Measurements from ENCODE around the gene AKAP3.

AKAP3 gene

DNA sequence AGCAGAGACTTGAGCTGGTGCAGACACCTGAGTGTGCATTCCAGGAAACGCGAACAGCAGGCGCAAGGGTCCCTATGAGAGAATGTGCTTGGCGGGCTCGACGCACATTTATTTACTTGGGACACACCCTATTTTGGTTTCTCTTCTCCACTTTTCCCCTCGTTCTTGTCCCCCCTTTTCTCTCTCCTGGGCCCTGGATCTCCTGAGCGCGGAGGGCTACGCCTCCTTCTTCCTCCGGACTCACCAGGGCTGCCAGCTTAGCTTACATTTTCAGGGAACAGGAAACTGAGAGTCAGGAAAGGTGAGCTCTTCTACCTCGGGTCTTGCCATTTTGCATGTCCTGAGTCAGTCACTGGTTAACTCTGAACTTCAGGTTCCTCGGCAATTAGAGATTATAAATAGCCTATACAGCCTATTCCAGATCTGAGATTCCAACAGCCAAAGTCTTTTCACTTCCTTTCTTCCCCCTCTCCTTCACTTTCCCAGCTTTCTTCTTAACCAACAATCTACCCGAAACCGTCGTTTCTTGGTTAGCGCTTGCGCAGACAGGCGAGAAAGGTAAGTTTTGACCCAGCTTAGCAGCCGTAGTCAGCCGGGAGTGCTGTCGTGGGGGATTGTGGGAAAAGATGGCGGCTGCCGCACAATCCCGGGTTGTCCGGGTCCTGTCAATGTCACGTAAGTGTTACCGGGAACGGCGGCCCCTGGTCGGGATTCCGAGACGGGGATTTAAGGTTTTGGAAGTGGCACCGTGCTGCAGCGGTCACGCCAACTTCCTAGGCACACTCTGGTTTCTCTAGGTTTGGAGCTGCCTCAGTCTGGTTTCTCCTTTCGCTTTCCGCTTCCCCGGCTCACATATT, at the start of gene AKAP3, which contains the start of gene NDUFA9:
Gene AKAP3, minus strand, starts transcription at position 551 of the 857 bp plus-strand sequence. CDS start 10,855 bp downstream, outside the sequence.
Gene NDUFA9, plus strand, starts transcription at position 614 of the 857 bp plus-strand sequence. Its CDS starts 13 bp downstream, at position 627.
- peak; percentile 89 for DNase-seq

DNA sequence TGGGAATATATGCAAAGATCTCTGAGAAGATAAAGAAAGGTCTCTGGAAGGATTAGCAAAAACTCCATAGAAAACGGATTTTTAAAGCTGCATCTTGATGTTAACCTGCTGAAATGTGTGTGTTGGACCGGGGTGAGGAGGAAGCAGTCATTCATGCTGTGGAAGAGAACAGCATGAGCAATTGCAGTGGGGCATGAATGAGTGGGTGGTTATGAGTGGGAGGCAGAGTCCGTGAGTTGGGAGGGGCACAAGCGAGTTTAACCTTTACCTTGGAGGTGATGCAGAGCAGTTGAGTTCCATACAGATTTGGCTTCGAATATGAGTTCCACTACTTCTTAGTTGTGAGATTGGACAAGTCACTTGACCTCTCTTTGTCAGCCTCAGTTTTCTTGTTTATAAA, 41.9 kb upstream of the AKAP3 start:
- no peak for DNase-seq

GRCh38 chr12:4685317-4685716, 36.5 kb upstream of the AKAP3 start:
- no peak for DNase-seq

GRCh38 chr12:4681732-4682131, 32.9 kb upstream of the AKAP3 start:
- no peak for DNase-seq

GRCh38 chr12:4679711-4680110, 30.9 kb upstream of the AKAP3 start:
- DNase-seq, result no peak

DNA sequence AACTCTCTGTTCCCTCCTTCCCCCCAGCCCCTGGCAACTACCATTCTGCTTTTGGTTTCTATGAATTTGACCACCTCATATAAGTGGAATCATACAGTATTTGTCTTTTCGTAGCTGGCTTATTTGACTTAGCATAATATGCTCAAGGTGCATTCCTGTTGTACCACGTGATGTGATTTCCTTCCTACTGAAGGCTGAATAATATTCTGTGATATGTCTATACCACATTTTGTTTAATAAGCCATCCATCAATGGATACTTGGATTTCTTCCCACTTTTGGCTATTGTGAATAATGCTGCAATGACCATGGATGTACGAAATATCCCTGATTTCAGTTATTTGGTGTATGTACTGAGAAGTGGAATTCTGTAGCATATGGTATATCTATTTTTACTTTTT, 16.4 kb upstream of the AKAP3 start:
- no peak for DNase-seq

GRCh38 chr12:4663971-4664505, 15.2 kb upstream of the AKAP3 start:
- no peak for DNase-seq

- no peak for DNase-seq
Measured at GRCh38 chr12:4653691-4654090, 4.8 kb upstream of the AKAP3 start.

DNA sequence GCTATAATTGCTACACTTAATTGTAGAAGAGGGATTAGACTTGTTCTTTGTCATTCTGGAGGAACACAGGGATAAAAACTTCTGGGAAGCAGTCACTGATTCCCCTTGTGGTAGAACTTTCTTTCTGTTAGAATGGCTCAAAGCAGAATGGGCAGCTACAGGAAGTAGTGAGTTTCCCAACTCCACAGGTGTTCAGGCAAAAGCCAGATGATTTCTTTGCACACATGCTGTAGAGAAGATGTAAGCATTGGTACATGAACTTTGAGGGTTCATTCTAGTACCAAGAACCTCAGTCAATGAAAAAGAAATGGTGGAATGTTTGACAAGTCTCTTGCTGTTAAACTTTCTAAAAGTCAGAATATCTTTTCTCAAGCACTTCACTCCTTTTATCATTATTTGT, 4.4 kb upstream of the AKAP3 start:
- DNase-seq, result no peak

DNA sequence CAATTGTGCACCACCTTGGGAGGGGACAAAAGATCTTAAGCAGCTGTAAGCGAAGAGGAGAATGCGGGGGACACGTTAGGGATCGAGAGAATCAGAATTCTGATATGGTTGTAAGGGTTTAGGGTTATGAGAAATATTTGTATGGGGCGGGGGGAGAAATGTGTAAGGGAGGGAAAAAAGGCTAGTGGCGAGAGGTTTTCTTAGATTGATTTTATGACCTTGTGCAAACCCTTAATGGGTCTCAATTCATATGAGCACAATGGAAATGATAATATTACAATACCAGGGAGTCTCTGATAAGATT, 459 bp upstream of the AKAP3 start:
- DNase-seq, result no peak

- no peak for DNase-seq
Measured at GRCh38 chr12:4648104-4648500, 749 bp downstream of the AKAP3 start.

- DNase-seq, result no peak
Measured at GRCh38 chr12:4645023-4645422, 3.8 kb downstream of the AKAP3 start.

DNA sequence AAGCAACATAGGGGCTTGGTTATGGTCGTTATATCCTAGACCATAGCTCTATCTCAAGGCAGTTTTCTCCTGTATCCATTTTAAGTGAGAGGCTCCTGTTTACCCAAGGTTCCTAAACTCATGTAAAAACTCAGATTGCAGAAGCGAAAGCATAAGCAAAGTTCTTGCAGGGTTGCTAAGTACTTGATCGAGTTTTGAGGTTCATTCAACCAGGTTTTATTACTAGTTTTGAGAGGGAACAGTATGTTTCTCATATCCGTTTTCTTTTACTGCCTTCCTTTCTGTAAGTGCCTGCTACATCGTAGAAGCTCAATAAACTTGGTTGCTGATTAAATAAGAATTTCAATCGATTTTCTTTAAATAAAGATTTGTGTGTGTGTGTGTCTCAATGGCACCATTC, 5.1 kb downstream of the AKAP3 start:
- DNase-seq, result no peak

DNA sequence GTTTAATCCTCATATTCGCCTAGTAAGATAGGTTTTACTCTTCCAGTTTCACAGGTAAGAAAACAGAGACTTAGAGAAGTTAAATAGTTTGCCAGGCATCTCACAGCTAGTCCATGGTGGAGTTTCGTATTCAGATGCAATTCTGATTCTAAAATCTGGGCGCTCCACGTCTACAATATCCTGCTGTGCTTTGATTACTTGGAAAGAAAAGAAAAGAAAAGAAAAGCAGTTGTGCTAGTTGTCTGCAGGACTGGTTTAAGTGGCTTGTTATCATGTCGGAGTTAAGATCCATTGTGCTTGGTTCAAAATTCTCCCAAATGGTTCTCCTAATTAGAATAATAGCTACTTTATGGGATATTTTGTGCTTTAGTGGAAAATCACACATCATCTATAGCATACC, 18.6 kb downstream of the AKAP3 start:
- DNase-seq, result no peak

- no peak for DNase-seq
Measured at GRCh38 chr12:4628406-4628805, 20.4 kb downstream of the AKAP3 start.

DNA sequence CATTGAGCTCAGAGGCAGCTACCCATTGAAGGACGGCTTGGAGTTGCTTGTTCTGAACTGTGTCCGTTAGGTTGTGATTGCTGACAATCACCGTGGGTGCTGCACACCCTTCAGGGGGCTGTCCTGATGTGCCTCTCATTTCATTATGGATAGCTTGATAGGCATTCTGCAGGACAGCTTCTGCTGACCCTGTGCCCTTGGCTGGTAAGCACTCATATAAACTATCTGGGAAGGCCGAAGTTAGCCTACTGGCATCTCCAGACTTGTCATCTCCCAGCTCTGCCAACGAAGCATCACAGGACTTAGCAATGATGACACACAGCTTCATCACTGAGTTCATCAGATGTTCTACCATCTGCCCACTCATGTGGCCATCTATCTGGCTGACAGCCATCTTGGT, 22.3 kb downstream of the AKAP3 start:
- DNase-seq, result no peak

- no peak for DNase-seq
Measured at GRCh38 chr12:4621511-4621910, 27.3 kb downstream of the AKAP3 start.

DNA sequence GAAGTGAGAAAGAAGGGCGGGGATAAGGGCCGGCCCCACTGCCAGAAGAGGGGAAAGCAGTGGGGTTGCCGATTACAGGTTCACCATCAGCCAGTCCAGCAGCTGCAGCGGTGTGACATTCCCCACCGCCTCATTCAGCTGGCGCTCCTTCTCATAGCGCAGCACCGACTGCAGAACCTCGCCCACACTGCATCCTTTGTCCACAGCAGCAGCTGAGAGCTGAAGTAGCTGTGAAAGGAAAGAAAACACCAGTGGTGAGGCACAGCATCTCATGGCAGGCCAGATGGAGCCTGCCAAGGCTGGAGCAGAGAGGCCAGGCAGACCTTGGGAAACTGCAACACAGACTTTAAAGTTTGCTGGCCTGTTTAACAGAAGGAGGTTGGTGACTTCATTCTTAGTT, 33.2 kb downstream of the AKAP3 start:
- DNase-seq, result peak; percentile 25

DNA sequence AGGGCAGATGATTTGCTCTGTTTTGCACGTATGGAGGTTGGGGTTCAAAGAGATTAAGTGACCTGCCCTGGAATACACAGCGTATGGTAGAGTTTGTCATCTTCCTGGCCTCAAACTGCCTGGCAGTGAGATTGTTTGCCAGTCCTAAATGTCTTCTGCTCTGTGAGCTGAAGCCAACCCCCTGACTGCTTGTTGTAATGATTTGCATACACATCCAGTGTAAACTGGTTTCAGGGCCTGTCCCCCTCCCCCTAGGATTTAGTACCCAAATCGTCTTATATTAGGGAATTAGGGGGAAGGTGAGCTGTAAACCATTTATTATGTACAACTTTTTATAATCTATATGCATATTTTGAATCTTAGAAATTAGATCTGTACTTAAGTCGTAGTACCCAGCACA, 38.4 kb downstream of the AKAP3 start:
- no peak for DNase-seq

DNA sequence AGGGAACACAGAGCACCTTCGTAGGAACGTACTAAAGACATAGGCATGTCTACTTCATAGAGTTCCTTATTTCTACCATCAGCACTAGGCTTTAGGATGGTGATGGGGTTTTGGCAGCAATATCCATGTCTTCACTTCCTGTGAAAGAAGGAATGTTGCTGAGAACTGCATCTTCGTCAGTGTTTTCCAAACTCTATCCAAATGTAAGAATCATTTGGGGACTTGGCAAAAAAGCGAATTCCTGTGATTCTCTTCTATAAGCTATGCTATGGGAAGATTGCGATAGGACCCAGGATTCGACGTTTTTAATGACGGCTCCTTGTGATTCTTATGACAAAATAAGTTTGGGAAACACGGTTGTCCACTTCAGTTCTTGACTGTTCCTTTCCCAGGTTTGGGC, 39.8 kb downstream of the AKAP3 start:
- no peak for DNase-seq

- DNase-seq, result no peak
Measured at GRCh38 chr12:4607056-4607455, 41.8 kb downstream of the AKAP3 start.

DNA sequence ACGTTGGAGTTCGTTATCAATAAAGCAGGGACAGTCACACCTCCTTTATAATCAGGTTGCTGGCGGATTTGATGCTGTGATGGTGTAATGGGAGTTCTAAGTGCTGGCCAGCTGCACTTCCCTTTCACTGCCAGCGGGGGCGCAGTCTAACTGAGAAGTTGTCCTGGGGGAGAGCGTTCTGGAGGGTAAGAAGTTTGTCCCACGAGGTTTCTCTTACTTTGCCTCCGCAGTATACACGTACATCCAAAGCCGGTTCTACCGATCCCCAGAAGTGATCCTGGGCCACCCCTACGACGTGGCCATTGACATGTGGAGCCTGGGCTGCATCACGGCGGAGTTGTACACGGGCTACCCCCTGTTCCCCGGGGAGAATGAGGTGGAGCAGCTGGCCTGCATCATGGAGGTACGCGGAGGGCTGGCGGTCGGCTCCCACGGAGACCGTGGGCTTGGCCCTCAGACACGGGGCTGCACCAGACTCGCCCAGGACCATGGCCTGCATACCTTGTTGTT, 44.1 kb downstream of the AKAP3 start:
- DNase-seq, result peak; percentile 87

- no peak for DNase-seq
Measured at GRCh38 chr12:4603946-4604345, 44.9 kb downstream of the AKAP3 start.

DNA sequence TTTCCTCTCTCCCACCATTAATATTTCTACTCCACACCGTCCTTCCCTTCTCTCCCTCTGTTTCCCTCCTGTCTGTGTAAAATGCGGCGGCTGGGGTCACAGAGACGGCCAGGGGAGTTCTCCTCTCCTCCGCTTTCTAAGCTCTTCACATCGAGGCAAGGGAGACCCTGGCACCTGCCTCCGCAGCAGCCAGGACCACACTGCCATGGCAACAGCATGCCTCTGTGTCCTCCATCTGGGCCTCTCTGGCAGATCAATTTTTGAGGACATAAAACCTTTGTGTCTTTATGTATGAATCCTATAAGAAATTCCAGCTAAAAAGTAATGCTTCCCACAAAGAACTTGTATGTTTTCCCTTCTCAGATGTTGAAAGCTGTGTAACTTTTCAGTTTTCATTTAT, 45.4 kb downstream of the AKAP3 start:
- DNase-seq, result no peak

DNA sequence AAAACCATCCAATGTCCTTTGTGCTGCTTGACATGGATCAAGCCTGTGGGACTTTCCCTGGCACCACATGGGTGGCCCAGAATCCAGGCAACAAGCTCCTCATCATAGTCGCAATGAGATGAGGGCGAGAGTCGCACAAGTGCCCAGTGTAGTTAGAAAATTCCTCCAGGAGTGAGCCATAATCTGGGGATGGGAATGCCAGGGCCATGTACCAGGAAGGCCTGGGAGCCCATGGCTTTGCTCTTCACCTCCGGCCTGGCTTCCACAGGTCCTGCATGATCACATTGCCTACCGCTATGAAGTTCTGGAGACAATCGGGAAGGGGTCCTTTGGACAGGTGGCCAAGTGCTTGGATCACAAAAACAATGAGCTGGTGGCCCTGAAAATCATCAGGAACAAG, 53.0 kb downstream of the AKAP3 start:
- no peak for DNase-seq

Data from midbrain (tissue), 1 donor.